CD4-positive, CD25-positive, alpha-beta regulatory T cell (primary cell): Measurements from ENCODE around the gene F13A1. TPM values are rescaled to one million over a fixed set of nuclear protein-coding genes. Genes with fewer than 3 reads are reported as not detected.

Source experiments
- ATAC-seq, 2 donors: fragments of 150-1000 bp; cut with Tn5 transposase; one replicate each; pipeline ENCODE4 v1.10.0; 2021; ENCODE audit warnings: low read depth in 2 of 2, moderate number of reproducible peaks in 2 of 2, moderate library complexity in 1 of 2
- DNase-seq, 3 donors: peaks; one replicate each; pipeline versions ENCODE4 v3.0.0 to v3.0.0-alpha.2; 2012 to 2022; ENCODE audit warnings: mixed read lengths in 1 of 3
- H3K27ac ChIP-seq: one replicate; pipeline ENCODE4 v1.7.0; 2013; ENCODE audit warnings: mild to moderate bottlenecking, low read length; ENCODE audit not compliant: insufficient read depth, poor library complexity, severe bottlenecking
- H3K27me3 ChIP-seq: one replicate; pipeline ENCODE4 v1.7.0; 2013; ENCODE audit warnings: low read length; ENCODE audit not compliant: control insufficient read depth, insufficient read depth
- H3K36me3 ChIP-seq: one replicate; pipeline ENCODE4 v1.7.0; 2013; ENCODE audit warnings: mild to moderate bottlenecking, low read length, moderate library complexity; ENCODE audit not compliant: control insufficient read depth, insufficient read depth
- H3K4me1 ChIP-seq: 2 replicates; pipeline ENCODE4 v1.7.0; 2013; ENCODE audit warnings: mild to moderate bottlenecking, low read length; ENCODE audit not compliant: insufficient read depth, control insufficient read depth, poor library complexity, severe bottlenecking
- H3K4me3 ChIP-seq: one replicate; pipeline ENCODE4 v1.7.0; 2013; ENCODE audit warnings: low read depth, mild to moderate bottlenecking, low read length, moderate library complexity
- H3K9me3 ChIP-seq, 2 experiments: 1 replicate in 1 of 2; 2 replicates in 1 of 2; pipeline ENCODE4 v1.7.0; 2013; ENCODE audit warnings: low read length in 2 of 2, mild to moderate bottlenecking in 1 of 2, moderate library complexity in 1 of 2; ENCODE audit not compliant: control insufficient read depth in 2 of 2
- H3K27ac Mint-ChIP-seq, 3 donors: one replicate each; pipeline ENCODE4 v1.8.0; 2020 to 2022; ENCODE audit warnings: mild to moderate bottlenecking in 3 of 3, mixed read lengths in 3 of 3, moderate library complexity in 2 of 3
- H3K27me3 Mint-ChIP-seq: one replicate; pipeline ENCODE4 v1.8.0; 2022; ENCODE audit warnings: mild to moderate bottlenecking, mixed read lengths
- H3K36me3 Mint-ChIP-seq: one replicate; pipeline ENCODE4 v1.8.0; 2020; ENCODE audit warnings: mixed read lengths
- H3K4me1 Mint-ChIP-seq, 4 donors: one replicate each; pipeline ENCODE4 v1.8.0; 2020 to 2022; ENCODE audit warnings: mixed read lengths in 4 of 4, mild to moderate bottlenecking in 1 of 4
- H3K4me3 Mint-ChIP-seq, 4 donors: one replicate each; pipeline ENCODE4 v1.8.0; 2020 to 2022; ENCODE audit warnings: mild to moderate bottlenecking in 4 of 4, mixed read lengths in 4 of 4, moderate library complexity in 3 of 4
- H3K9me3 Mint-ChIP-seq, 7 donors: one replicate each; pipeline ENCODE4 v1.8.0; 2020 to 2022; ENCODE audit warnings: mixed read lengths in 7 of 7, mild to moderate bottlenecking in 3 of 7, moderate library complexity in 2 of 7
- polyA plus RNA-seq, 4 donors: library from polyadenylated mRNA; unstranded; fragments of 300-500 nt; fragmentation: Illumina TruSeq; gene quantifications; one replicate each; pipeline ENCODE4 v1.2.3, GENCODE V29; 2021
- total RNA-seq: library from RNA; stranded (reverse); gene quantifications from one replicate; pipeline ENCODE4 v1.2.3, GENCODE V29; 2022

Gene F13A1
- total and polyA plus RNA-seq, 5 donors from 2014 or later: 0.16 to 21.1 TPM; not detected in 3

DNA sequence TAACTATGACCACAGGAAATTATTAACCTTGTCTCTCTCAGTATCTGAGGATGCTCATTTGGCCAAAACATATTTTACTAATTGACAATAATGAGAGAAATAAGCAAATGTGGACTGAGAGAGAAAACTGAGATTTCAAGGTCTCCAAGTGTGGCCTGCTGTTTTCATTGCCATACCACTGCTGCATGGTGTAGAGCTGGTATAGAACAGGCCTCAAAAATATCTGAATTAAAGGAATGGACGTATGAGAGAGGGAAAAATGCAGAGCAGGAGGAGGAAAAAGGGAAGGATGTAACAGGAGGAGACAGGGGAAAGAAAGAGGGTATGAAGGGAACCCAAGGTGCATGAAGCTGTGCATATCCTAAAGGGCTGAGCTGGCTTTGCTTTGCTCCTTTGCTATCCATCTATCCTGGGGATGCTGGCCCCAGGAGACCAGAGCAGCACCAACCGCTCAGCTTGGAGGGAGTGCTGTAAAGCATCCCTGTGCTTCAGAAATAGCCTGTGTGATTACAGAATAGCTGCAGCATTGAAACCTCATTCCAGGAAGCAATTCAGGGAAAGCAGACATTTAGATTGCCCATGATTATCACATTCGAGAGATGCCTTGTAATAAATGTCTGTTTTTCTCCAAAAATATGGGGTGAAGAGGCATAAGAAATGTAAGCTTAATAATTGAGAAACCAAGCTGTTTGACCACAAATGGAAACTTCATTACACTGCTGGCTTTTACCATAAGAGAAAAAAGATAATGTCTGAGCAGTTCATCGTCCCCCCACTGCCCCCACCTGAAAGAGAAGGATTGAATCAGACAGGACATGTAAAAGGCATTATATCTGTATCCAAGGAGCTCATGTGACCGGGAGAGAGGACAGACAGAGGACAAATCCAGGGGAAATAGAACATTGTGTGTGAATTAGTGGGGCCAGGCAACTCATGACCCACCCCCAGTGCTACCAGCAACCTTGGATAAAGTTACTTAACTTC is 80.6 kb downstream of the F13A1 start:
- no peak overlapping the region for H3K27ac ChIP-seq
- no peaks in the 10 kb centered on the region for H3K36me3 ChIP-seq
- Mint-ChIP-seq H3K27me3 (peaks cover 10% of the 10 kb centered on the region), H3K36me3 (no peaks in the 10 kb centered on the region), H3K9me3 (peaks cover 0 to 2% (median 0%) of the 10 kb centered on the region in 7 donors), H3K4me1 (no peaks in the 10 kb centered on the region), H3K27ac (no peak overlapping the region), H3K4me3 (no peak overlapping the region)
- H3K4me1 ChIP-seq: no peaks in the 10 kb centered on the region
- H3K4me3 ChIP-seq: no peak overlapping the region
- no peak for DNase-seq
- ATAC-seq: no peak
- H3K27me3 ChIP-seq: peaks cover 4% of the 10 kb centered on the region
- no peaks in the 10 kb centered on the region for H3K9me3 ChIP-seq

DNA sequence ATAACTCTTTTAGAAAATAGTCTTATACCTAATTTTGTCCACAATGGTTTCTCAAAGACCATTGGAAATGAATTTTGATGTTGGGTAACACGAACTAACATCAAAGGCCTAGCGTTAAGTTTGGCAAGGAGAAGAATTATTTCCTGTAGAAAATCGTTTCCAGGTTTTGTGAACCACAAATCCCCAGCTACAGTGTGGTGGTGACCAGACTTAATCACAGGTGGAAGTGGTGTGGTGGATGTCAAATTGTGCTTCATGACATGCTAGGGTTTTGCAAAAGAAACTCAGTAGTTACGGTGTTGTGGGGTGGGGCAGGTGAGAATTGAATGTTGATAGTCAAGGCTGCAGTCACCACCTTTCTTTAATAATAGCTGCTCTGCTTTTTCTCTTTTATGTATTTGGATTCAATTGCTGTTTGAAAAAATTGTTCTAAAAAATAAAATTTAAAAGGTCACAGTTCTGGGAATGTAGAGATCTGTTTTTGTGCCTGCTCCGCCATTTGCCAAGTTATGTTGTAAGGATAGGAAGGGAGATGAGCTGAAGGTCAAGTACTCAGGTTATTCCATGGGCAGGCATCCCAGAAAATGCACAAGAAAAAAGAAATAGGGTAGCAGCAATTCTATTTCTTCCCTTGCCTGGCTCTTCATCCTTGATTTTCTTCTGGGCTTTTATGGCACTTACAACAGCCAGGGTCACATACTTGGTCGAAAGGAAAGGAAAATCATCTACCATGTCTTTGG is 83.6 kb downstream of the F13A1 start:
- Mint-ChIP-seq H3K27me3 (peaks cover 5% of the 10 kb centered on the region), H3K4me3 (no peak overlapping the region), H3K27ac (no peak overlapping the region), H3K36me3 (no peaks in the 10 kb centered on the region), H3K9me3 (peaks cover 0 to 2% (median 0%) of the 10 kb centered on the region in 7 donors), H3K4me1 (no peaks in the 10 kb centered on the region)
- no peak overlapping the region for H3K27ac ChIP-seq
- H3K27me3 ChIP-seq: peaks cover 4% of the 10 kb centered on the region
- ATAC-seq (no peak), DNase-seq (no peak)
- H3K36me3 ChIP-seq: no peaks in the 10 kb centered on the region
- H3K4me1 ChIP-seq: no peaks in the 10 kb centered on the region
- H3K9me3 ChIP-seq: no peaks in the 10 kb centered on the region
- H3K4me3 ChIP-seq: no peak overlapping the region

DNA sequence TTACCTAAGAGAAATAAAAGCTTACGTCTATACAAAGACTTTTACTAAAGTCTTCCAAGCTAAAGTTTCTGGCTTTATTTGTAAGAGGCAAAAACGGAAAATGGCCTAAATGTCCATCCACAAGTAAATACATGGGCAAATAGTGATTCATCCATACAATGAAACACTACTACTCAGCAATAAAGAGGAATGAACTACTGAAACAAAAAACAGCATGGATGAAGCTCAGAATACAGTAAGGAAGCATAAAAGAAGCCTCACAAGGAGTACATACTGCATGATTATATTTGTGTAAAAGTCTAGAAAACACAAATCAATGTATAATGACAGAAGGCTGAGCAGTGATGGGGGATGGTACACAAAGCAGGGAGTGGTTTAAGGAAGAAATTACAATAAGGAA is 84.7 kb downstream of the F13A1 start:
- no peaks in the 10 kb centered on the region for H3K36me3 Mint-ChIP-seq
- no peaks in the 10 kb centered on the region for H3K4me1 ChIP-seq
- ATAC-seq (no peak), DNase-seq (no peak)
- H3K4me3 Mint-ChIP-seq: no peak overlapping the region
- no peak overlapping the region for H3K4me3 ChIP-seq
- no peak overlapping the region for H3K27ac Mint-ChIP-seq
- H3K4me1 Mint-ChIP-seq: no peaks in the 10 kb centered on the region
- no peaks in the 10 kb centered on the region for H3K36me3 ChIP-seq
- peaks cover 4% of the 10 kb centered on the region for H3K27me3 ChIP-seq
- H3K9me3 Mint-ChIP-seq: peaks cover 0 to 2% (median 0%) of the 10 kb centered on the region in 7 donors
- H3K9me3 ChIP-seq: no peaks in the 10 kb centered on the region
- H3K27me3 Mint-ChIP-seq: peaks cover 7% of the 10 kb centered on the region
- no peak overlapping the region for H3K27ac ChIP-seq

DNA sequence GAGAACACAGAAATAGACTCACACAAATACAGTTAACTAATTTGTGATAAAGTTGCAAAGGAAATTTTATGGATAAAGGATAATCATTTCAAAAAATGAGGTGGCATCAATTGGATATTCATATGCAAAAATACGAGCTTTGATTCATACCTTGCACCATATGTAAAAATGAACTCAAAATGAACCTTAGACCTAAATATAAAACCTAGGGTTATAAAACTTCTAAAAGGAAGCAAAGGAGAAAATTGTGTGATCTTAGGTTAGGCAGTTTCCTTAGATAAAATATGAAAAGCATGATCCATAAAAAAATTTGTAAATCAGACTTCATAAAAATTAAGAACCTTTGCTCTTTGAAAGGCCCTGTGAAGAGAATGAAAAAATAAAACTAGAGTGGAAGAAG is 85.5 kb downstream of the F13A1 start:
- H3K4me1 ChIP-seq: no peaks in the 10 kb centered on the region
- no peak overlapping the region for H3K27ac ChIP-seq
- peaks cover 3% of the 10 kb centered on the region for H3K27me3 ChIP-seq
- Mint-ChIP-seq H3K27ac (peak overlapping the region in 1 of 3 donors; percentile 50), H3K4me1 (no peaks in the 10 kb centered on the region), H3K27me3 (peaks cover 7% of the 10 kb centered on the region), H3K4me3 (no peak overlapping the region), H3K36me3 (no peaks in the 10 kb centered on the region), H3K9me3 (peaks cover 0 to 2% (median 0%) of the 10 kb centered on the region in 7 donors)
- H3K4me3 ChIP-seq: no peak overlapping the region
- ATAC-seq (no peak), DNase-seq (no peak)
- H3K9me3 ChIP-seq: no peaks in the 10 kb centered on the region
- H3K36me3 ChIP-seq: no peaks in the 10 kb centered on the region

DNA sequence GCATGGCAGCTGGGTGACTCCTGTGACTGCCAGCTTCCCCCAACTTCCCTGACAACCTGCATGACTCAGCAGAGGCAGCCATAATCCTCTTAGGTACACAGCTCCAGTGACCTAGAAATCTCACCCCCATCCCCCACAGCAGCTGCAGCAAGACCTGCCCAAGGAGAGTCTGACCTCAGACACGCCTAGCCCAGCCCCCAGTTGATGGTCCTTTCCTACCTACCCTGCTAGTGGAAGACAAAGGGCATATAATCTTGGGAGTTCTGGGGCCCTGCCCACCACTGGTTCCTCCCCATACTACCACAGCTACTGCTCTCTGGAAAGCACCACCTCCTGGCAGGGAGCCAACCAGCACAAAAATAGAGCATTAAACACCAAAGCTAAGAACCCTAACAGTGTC is 90.2 kb downstream of the F13A1 start:
- no peak overlapping the region for H3K27ac Mint-ChIP-seq
- peaks cover 28% of the 10 kb centered on the region for H3K27me3 Mint-ChIP-seq
- H3K4me1 ChIP-seq: no peaks in the 10 kb centered on the region
- ATAC-seq (no peak), DNase-seq (no peak)
- H3K27me3 ChIP-seq: peaks cover 2% of the 10 kb centered on the region
- no peaks in the 10 kb centered on the region for H3K9me3 ChIP-seq
- H3K9me3 Mint-ChIP-seq: peaks cover 0 to 5% (median 0%) of the 10 kb centered on the region in 7 donors
- H3K4me3 Mint-ChIP-seq: no peak overlapping the region
- H3K4me1 Mint-ChIP-seq: no peaks in the 10 kb centered on the region
- no peak overlapping the region for H3K4me3 ChIP-seq
- no peak overlapping the region for H3K27ac ChIP-seq
- H3K36me3 ChIP-seq: no peaks in the 10 kb centered on the region
- H3K36me3 Mint-ChIP-seq: no peaks in the 10 kb centered on the region

DNA sequence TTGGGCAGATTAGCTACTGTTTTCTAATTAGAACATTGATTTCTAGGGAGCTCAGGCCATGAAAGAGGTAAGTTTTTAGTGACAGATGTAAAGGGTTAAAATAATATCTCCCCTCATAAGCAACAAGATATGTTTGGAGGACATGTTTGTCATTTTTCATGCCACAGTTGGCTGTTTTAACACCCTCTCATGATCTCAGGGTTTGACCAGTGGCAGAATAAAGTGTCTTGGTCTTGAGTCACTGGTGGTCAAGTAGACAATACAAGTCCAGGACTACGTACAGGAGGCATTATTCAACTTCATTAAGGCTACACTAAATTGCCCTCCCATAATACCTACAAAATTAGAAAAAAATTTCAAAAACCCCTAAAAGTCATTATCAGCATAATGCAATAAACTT is 92.6 kb downstream of the F13A1 start:
- ATAC-seq (no peak), DNase-seq (no peak)
- Mint-ChIP-seq H3K27me3 (peaks cover 34% of the 10 kb centered on the region), H3K9me3 (peaks cover 0 to 5% (median 1%) of the 10 kb centered on the region in 7 donors), H3K4me3 (peak overlapping the region in 1 of 4 donors; percentile 81), H3K36me3 (no peaks in the 10 kb centered on the region), H3K27ac (no peak overlapping the region), H3K4me1 (no peaks in the 10 kb centered on the region)
- Histone ChIP-seq H3K27me3 (peaks cover 2% of the 10 kb centered on the region), H3K4me1 (no peaks in the 10 kb centered on the region), H3K27ac (no peak overlapping the region), H3K9me3 (no peaks in the 10 kb centered on the region), H3K4me3 (no peak overlapping the region), H3K36me3 (no peaks in the 10 kb centered on the region)

DNA sequence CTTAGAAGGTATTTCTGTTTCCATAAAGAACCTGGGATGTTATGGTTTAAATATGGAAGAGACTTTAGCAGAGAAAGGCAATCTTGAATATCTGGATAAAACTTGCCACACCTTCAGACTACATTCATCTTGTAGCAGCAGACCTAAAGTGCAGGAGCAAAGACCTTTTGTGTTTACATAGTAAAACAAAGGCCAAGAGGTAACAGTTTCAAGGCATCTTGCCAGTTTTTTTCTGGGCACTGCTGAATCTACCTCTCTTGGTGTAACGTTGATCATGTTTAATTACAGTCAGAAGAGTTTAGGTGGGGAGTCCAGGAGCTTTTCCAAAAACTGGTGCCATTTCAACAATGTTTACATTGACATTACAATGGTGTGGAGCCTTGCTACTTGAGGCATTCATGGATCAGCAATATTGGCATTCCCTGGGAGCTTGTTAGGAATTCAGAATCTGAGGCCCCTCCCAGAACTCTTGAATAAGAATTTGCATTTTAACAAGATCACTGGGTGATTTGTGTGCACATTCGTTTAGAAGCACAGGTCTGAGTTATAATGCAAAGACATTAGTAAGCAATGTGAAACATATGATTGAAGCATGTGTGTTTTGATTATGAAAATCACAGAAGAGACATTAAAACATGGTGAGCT is 94.5 kb downstream of the F13A1 start:
- no peak for ATAC-seq
- no peaks in the 10 kb centered on the region for H3K36me3 Mint-ChIP-seq
- peaks cover 0 to 5% (median 2%) of the 10 kb centered on the region in 7 donors for H3K9me3 Mint-ChIP-seq
- DNase-seq: no peak
- H3K27me3 ChIP-seq: peaks cover 2% of the 10 kb centered on the region
- H3K9me3 ChIP-seq: no peaks in the 10 kb centered on the region
- no peaks in the 10 kb centered on the region for H3K4me1 ChIP-seq
- H3K4me3 Mint-ChIP-seq: no peak overlapping the region
- no peaks in the 10 kb centered on the region for H3K4me1 Mint-ChIP-seq
- no peak overlapping the region for H3K4me3 ChIP-seq
- H3K36me3 ChIP-seq: no peaks in the 10 kb centered on the region
- no peak overlapping the region for H3K27ac Mint-ChIP-seq
- H3K27me3 Mint-ChIP-seq: peaks cover 32% of the 10 kb centered on the region
- no peak overlapping the region for H3K27ac ChIP-seq
